ENCODE measurements around the gene CELA2A. TPM values are rescaled to one million over a fixed set of nuclear protein-coding genes. Genes with fewer than 3 reads are reported as not detected.
A peak's percentile ranks its signal among the peaks of the same experiment; 100 is the strongest.
"Not testable (repeated sequence)": the region's sequence is repeated elsewhere in the genome, so short reads cannot be mapped to it uniquely, and the experiment has no call there.

CELA2A gene
- total RNA-seq, 4 donors from 2014 or later, result not detected

- H3K27ac ChIP-seq (replicated peaks in 1 of 4), result no peak overlapping the region
- H3K4me3 ChIP-seq, result no peak overlapping the region
- no peaks in the 10 kb centered on the region for H3K27me3 ChIP-seq
- TF ChIP-seq POLR2A (IDR thresholded peaks at IDR 0.05; ENCODE audit: low read depth), result no peak
- TF ChIP-seq CTCF (IDR thresholded peaks at IDR 0.05), result no peak
- TF ChIP-seq EP300 (IDR thresholded peaks at IDR 0.05), result no peak
- TF ChIP-seq POLR2AphosphoS5 (IDR thresholded peaks at IDR 0.05), result no peak
- DNase-seq (ENCODE audit: extremely low spot score), result no peak
- peaks cover 0 to 13% (median 13%) of the 10 kb centered on the region in 4 donors for H3K4me1 ChIP-seq
- H3K9me3 ChIP-seq, result no peaks in the 10 kb centered on the region
- H3K36me3 ChIP-seq, result no peaks in the 10 kb centered on the region
- intact Hi-C loops (cut with DNase I), result no loop called here
These were observed 11.6 kb downstream of the CELA2A start for GRCh38 chr1:15468145-15468544.

DNA sequence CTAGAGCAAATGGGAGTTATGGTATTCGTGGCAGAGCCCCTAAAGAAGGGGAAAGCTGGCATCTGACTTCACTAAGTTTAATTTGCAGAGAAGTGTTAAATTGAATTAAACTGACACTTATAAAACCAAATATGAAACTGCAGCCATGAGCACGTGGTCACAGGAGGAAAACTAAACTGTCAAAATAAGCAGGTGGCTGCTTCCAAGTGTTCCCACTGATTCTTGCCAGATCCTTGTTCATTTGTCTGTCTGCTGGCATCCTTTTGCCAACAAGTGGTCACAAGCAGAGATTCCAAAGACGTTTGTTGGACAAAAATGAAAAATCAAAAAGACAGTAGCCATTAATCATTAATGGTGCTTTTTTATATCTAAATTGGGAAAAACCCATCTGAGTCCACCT, 12.8 kb downstream of the CELA2A start:
- H3K27me3 ChIP-seq, result no peaks in the 10 kb centered on the region
- peak overlapping the region in 1 of 4 donors; percentile 14 for H3K27ac ChIP-seq (replicated peaks in 1 of 4)
- intact Hi-C loops (cut with DNase I), result no loop called here
- no peak overlapping the region for H3K4me3 ChIP-seq
- H3K4me1 ChIP-seq, result peaks cover 0 to 13% (median 13%) of the 10 kb centered on the region in 4 donors
- TF ChIP-seq EP300 (IDR thresholded peaks at IDR 0.05) (no peak), POLR2AphosphoS5 (IDR thresholded peaks at IDR 0.05) (no peak), POLR2A (IDR thresholded peaks at IDR 0.05; ENCODE audit: low read depth) (no peak), CTCF (IDR thresholded peaks at IDR 0.05) (no peak)
- H3K9me3 ChIP-seq, result no peaks in the 10 kb centered on the region
- H3K36me3 ChIP-seq, result no peaks in the 10 kb centered on the region
- 30% methylated on average over 3 of the region's 3 CpGs for WGBS
- no peak for DNase-seq (ENCODE audit: extremely low spot score)

- Histone ChIP-seq H3K27ac (replicated peaks in 1 of 4) (peak overlapping the region in 1 of 4 donors; percentile 14), H3K4me1 (peaks cover 0 to 13% (median 13%) of the 10 kb centered on the region in 4 donors)
- H3K9me3 ChIP-seq; H3K4me3 ChIP-seq; H3K27me3 ChIP-seq; intact Hi-C loops (cut with DNase I); DNase-seq (ENCODE audit: extremely low spot score); H3K36me3 ChIP-seq: not testable (repeated sequence)
- 37% methylated on average over 9 of the region's 9 CpGs for WGBS
These were observed 13.4 kb downstream of the CELA2A start for GRCh38 chr1:15469821-15470448.

GRCh38 chr1:15471067-15471466, 14.5 kb downstream of the CELA2A start:
- H3K27ac ChIP-seq (replicated peaks in 1 of 4); DNase-seq (ENCODE audit: extremely low spot score); H3K36me3 ChIP-seq; H3K27me3 ChIP-seq; intact Hi-C loops (cut with DNase I); H3K4me3 ChIP-seq; H3K9me3 ChIP-seq: not testable (repeated sequence)
- H3K4me1 ChIP-seq, result peaks cover 0 to 13% (median 13%) of the 10 kb centered on the region in 4 donors
- WGBS, result 94% methylated on average over 5 of the region's 5 CpGs

DNA sequence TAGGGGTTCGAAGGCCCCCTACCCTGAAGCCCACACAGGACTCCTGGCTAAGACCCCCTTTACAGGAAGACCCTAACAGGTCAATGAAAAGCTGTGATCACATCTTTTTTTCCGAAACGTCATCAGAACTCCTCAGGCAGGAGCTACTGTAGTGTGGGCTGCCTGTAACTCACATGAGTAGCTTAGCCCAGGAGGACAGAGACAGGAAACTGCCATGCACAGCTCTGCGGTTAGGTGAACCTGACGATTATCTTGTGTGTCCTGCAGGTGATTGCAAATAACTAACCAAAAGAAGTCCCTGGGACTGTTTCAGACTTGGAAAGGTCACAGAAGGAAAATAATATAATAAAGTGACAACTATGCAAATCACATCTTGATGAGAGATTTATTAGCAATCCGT, 15.2 kb downstream of the CELA2A start:
- H3K36me3 ChIP-seq; H3K27ac ChIP-seq (replicated peaks in 1 of 4); H3K9me3 ChIP-seq; intact Hi-C loops (cut with DNase I); H3K27me3 ChIP-seq; DNase-seq (ENCODE audit: extremely low spot score); H3K4me3 ChIP-seq: not testable (repeated sequence)
- peaks cover 0 to 13% (median 13%) of the 10 kb centered on the region in 4 donors for H3K4me1 ChIP-seq
- WGBS, result 78% methylated on average over 6 of the region's 6 CpGs

DNA sequence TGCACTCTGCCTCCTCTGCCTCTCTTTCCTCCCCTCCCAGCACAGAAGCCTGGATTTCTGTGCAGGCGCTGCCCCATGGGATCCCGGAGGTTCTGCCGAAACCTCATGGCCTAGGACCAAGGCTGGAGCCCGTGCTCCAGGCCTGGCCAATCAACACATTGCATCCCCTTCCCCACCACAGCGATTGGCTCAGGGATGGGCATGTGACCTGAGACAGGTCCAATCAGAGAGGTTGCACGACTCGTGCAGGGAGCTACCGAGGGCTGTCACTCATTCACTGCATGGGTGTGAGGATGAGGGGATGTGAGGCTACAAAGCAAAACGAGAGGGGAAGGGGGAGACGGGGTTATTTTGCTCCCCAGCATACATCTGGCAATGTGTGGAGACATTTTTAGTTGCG, 16.1 kb downstream of the CELA2A start:
- TF ChIP-seq EP300 (IDR thresholded peaks at IDR 0.05) (no peak), CTCF (IDR thresholded peaks at IDR 0.05) (no peak), POLR2AphosphoS5 (IDR thresholded peaks at IDR 0.05) (no peak), POLR2A (IDR thresholded peaks at IDR 0.05; ENCODE audit: low read depth) (no peak)
- Histone ChIP-seq H3K9me3 (no peaks in the 10 kb centered on the region), H3K27ac (replicated peaks in 1 of 4) (no peak overlapping the region), H3K36me3 (no peaks in the 10 kb centered on the region), H3K27me3 (no peaks in the 10 kb centered on the region), H3K4me3 (no peak overlapping the region), H3K4me1 (peaks cover 0 to 13% (median 13%) of the 10 kb centered on the region in 4 donors)
- DNase-seq (ENCODE audit: extremely low spot score), result no peak
- intact Hi-C loops (cut with DNase I), result no loop called here
- 90% methylated on average over 10 of the region's 11 CpGs for WGBS
